B cell (primary cell): ENCODE measurements around the gene FAIM2.

Experiments
- CTCF ChIP-seq: fragments of 200-600 bp; IDR thresholded peaks from one replicate; pipeline ENCODE4 v1.8.0; 2022; ENCODE audit warnings: antibody characterized with exemption, mild to moderate bottlenecking
- EZH2 ChIP-seq: IDR thresholded peaks from 2 replicates; pipeline ENCODE4 v1.6.1; 2012; ENCODE audit warnings: borderline replicate concordance, low read depth, mild to moderate bottlenecking, moderate library complexity, low read length; ENCODE audit not compliant: insufficient read depth, poor library complexity, severe bottlenecking

GRCh38 chr12:49905718-49906314 is 2.1 kb upstream of the FAIM2 start:
- TF ChIP-seq CTCF (no peak), EZH2 (no peak)
